Gastroesophageal sphincter (tissue), 3 donors: ENCODE measurements around the gene FMR1NB.

Experiments used
- CTCF ChIP-seq, 4 experiments: fragments of 200-600 bp in 2 of 4; fragments of 450-650 bp in 2 of 4; sonication (generic) in 1 of 4; IDR thresholded peaks; one replicate each; pipeline ENCODE4 v1.5.1; 2017 to 2019; ENCODE audit warnings: antibody characterized with exemption in 4 of 4, mild to moderate bottlenecking in 2 of 4, moderate library complexity in 2 of 4
- POLR2A ChIP-seq, 2 donors: fragments of 450-650 bp; IDR thresholded peaks; one replicate each; pipeline ENCODE4 v1.6.1; 2017; ENCODE audit warnings: antibody characterized with exemption in 2 of 2, mild to moderate bottlenecking in 2 of 2, moderate library complexity in 1 of 2
- POLR2AphosphoS5 ChIP-seq: sonication (generic); formaldehyde crosslinking; IDR thresholded peaks from one replicate; pipeline ENCODE4 v1.6.1; 2017; ENCODE audit warnings: antibody characterized with exemption

GRCh38 chrX:148069759-148070503, 88.8 kb downstream of the FMR1NB start:
- TF ChIP-seq CTCF (IDR thresholded peaks at IDR 0.05), result no peak
- TF ChIP-seq POLR2A (IDR thresholded peaks at IDR 0.05), result no peak
- no peak for TF ChIP-seq POLR2AphosphoS5
